Transverse colon (tissue), 4 donors: Measurements from ENCODE around the gene WNT11. TPM values are rescaled to one million over a fixed set of nuclear protein-coding genes. Genes with fewer than 3 reads are reported as not detected.

Experiments used
- DNase-seq: peaks from one replicate; pipeline ENCODE4 v3.0.0-alpha.2; 2019
- H3K27ac ChIP-seq, 4 donors: fragments of 200-600 bp; sonication (generic); 2 replicates each; pipeline ENCODE4 v1.5.1; 2016 to 2018; ENCODE audit warnings: inconsistent platforms in 4 of 4
- H3K27me3 ChIP-seq: fragments of 200-600 bp; sonication (generic); 2 replicates; pipeline ENCODE4 v1.5.1; 2017; ENCODE audit warnings: inconsistent platforms
- H3K36me3 ChIP-seq, 4 donors: fragments of 200-600 bp; sonication (generic); 2 replicates each; pipeline ENCODE4 v1.5.1; 2017 to 2019; ENCODE audit warnings: inconsistent platforms in 4 of 4
- H3K4me1 ChIP-seq, 4 donors: fragments of 200-600 bp; sonication (generic); 2 replicates each; pipeline ENCODE4 v1.5.1; 2017 to 2020; ENCODE audit warnings: inconsistent platforms in 4 of 4
- H3K4me3 ChIP-seq, 4 donors: fragments of 200-600 bp; sonication (generic); 1 replicate in 1 of 4; 2 replicates in 3 of 4; pipeline versions ENCODE4 v1.5.1 to v1.6.1; 2017 to 2019; ENCODE audit warnings: inconsistent platforms in 4 of 4
- H3K9me3 ChIP-seq, 2 donors: fragments of 200-600 bp; sonication (generic); 2 replicates each; pipeline ENCODE4 v1.5.1; 2017 to 2019; ENCODE audit warnings: inconsistent platforms in 2 of 2
- CTCF ChIP-seq, 5 experiments: fragments of 200-600 bp in 3 of 5; fragments of 450-650 bp in 2 of 5; sonication (generic) in 3 of 5; IDR thresholded peaks; 1 replicate in 2 of 5; 2 replicates in 3 of 5; pipeline ENCODE4 v1.5.1; 2016 to 2017; ENCODE audit warnings: antibody characterized with exemption in 5 of 5, inconsistent platforms in 3 of 5, mild to moderate bottlenecking in 2 of 5, moderate library complexity in 1 of 5
- EP300 ChIP-seq: sonication (generic); formaldehyde crosslinking; IDR thresholded peaks from one replicate; pipeline ENCODE4 v1.6.1; 2017; ENCODE audit warnings: antibody characterized with exemption, low read depth
- POLR2A ChIP-seq: fragments of 450-650 bp; IDR thresholded peaks from one replicate; pipeline ENCODE4 v1.6.1; 2016; ENCODE audit warnings: antibody characterized with exemption, mild to moderate bottlenecking, moderate library complexity
- POLR2AphosphoS5 ChIP-seq, 3 donors: sonication (generic); formaldehyde crosslinking; IDR thresholded peaks; one replicate each; pipeline ENCODE4 v1.6.1; 2016; ENCODE audit warnings: antibody characterized with exemption in 3 of 3
- WGBS, 2 donors: methylation state at CpG; one replicate each; pipeline ENCODE4 v1.1.5; 2018; ENCODE audit warnings: low coverage in 1 of 2; 5-methylcytosine and 5-hydroxymethylcytosine counted together
- in situ Hi-C, 4 donors: fragments of 200-750 bp; cut with MboI; loops; one replicate each; pipeline versions ENCODE4 v1.15.0 to v1.15.1; 2017; ENCODE audit warnings: low sequenced_read_pairs in 3 of 4, low pct_ligation_motif_present in 1 of 4, low pct_unique_long_range_greater_than_20kb in 1 of 4
- intact Hi-C: fragments of 100-400 bp; cut with DNase I; formaldehyde crosslinking; loops from one replicate; pipeline ENCODE4 v1.15.1; 2023; ENCODE audit warnings: low total_unique reads
- total RNA-seq, 4 donors: library from RNA; depleted of rRNA; stranded (reverse); fragments of >200 nt; gene quantifications; one replicate each; pipeline ENCODE4 v1.1.0, GENCODE V29; 2016

The WNT11 gene
- total RNA-seq, 4 donors from 2014 or later, result 2.4 to 14.6 (median 9.9) TPM

GRCh38 chr11:76207642-76208401, 1.5 kb upstream of the WNT11 start:
- WGBS, 2 donors, result 0 to 1% methylated on average over 3 to 39 of the region's 55 CpGs
- intact Hi-C loops (loop anchor here (2.0 kb wide), 1 partner anchor 111 kb away; no protein-coding TSS in a partner anchor), in situ Hi-C loops (loop anchor here in 1 of 4 donors (25.0 kb wide), 1 partner anchor 104 kb away; no protein-coding TSS in a partner anchor)
- Histone ChIP-seq H3K27ac (peak overlapping the region in 3 of 4 donors; percentile 53 to 61 (median 58)), H3K9me3 (no peaks in the 10 kb centered on the region), H3K36me3 (no peaks in the 10 kb centered on the region), H3K27me3 (peaks cover 75% of the 10 kb centered on the region), H3K4me1 (peaks cover 15 to 60% (median 55%) of the 10 kb centered on the region in 4 donors), H3K4me3 (peak overlapping the region; percentile 35 to 64 (median 46))
- TF ChIP-seq POLR2A (no peak), POLR2AphosphoS5 (IDR thresholded peaks at IDR 0.05) (no peak), EP300 (no peak), CTCF (IDR thresholded peaks at IDR 0.05) (peak; percentile 92 to 99 (median 97))
- DNase-seq, result peak; percentile 89

GRCh38 chr11:76206077-76206326, 300 bp downstream of the WNT11 start:
- Histone ChIP-seq H3K36me3 (no peaks in the 10 kb centered on the region), H3K9me3 (no peaks in the 10 kb centered on the region), H3K27ac (peak overlapping the region in 2 of 4 donors; percentile 58 to 61), H3K4me1 (peaks cover 15 to 56% (median 52%) of the 10 kb centered on the region in 4 donors), H3K4me3 (peak overlapping the region in 3 of 4 donors; percentile 35 to 64 (median 46)), H3K27me3 (peaks cover 58% of the 10 kb centered on the region)
- intact Hi-C loops (no loop called here), in situ Hi-C loops (loop anchor here in 1 of 4 donors (25.0 kb wide), 1 partner anchor 106 kb away; no protein-coding TSS in a partner anchor)
- peak; percentile 14 for DNase-seq
- 17% methylated on average over 13 of the region's 18 CpGs; no CpG with 5 or more reads in 1 of the 2 donors for WGBS, 2 donors
- TF ChIP-seq EP300, result no peak
- no peak for TF ChIP-seq CTCF (IDR thresholded peaks at IDR 0.05)
- TF ChIP-seq POLR2A, result no peak
- TF ChIP-seq POLR2AphosphoS5 (IDR thresholded peaks at IDR 0.05), result no peak

- peak overlapping the region in 2 of 4 donors; percentile 58 to 61 for H3K27ac ChIP-seq
- 68% methylated on average over 23 of the region's 23 CpGs; no CpG with 5 or more reads in 1 of the 2 donors for WGBS, 2 donors
- TF ChIP-seq CTCF (IDR thresholded peaks at IDR 0.05), result no peak
- no peak for DNase-seq
- H3K4me3 ChIP-seq, result peak overlapping the region in 2 of 4 donors; percentile 46 to 64
- H3K27me3 ChIP-seq, result peaks cover 52% of the 10 kb centered on the region
- intact Hi-C loops, result no loop called here
- H3K36me3 ChIP-seq, result no peaks in the 10 kb centered on the region
- H3K4me1 ChIP-seq, result peaks cover 15 to 51% (median 48%) of the 10 kb centered on the region in 4 donors
- no peaks in the 10 kb centered on the region for H3K9me3 ChIP-seq
- in situ Hi-C loops, result loop anchor here in 1 of 4 donors (25.0 kb wide), 1 partner anchor 107 kb away; no protein-coding TSS in a partner anchor
Measured at GRCh38 chr11:76205252-76206076, 838 bp downstream of the WNT11 start.

- Histone ChIP-seq H3K4me3 (no peak overlapping the region), H3K27me3 (peaks cover 38% of the 10 kb centered on the region), H3K4me1 (peaks cover 15 to 36% (median 33%) of the 10 kb centered on the region in 4 donors), H3K36me3 (no peaks in the 10 kb centered on the region), H3K9me3 (no peaks in the 10 kb centered on the region), H3K27ac (no peak overlapping the region)
- 78 to 100% methylated on average over 4 to 5 of the region's 5 CpGs for WGBS, 2 donors
- in situ Hi-C loops (loop anchor here in 2 of 4 donors (5.0 to 25.0 kb wide), 2 partner anchors 108 to 113 kb away; no protein-coding TSS in a partner anchor), intact Hi-C loops (no loop called here)
- DNase-seq, result no peak
- TF ChIP-seq EP300 (no peak), POLR2A (no peak), CTCF (IDR thresholded peaks at IDR 0.05) (no peak)
Measured at GRCh38 chr11:76203937-76204336, 2.4 kb downstream of the WNT11 start.
